Upper lobe of right lung (tissue), 1 donor: ENCODE measurements around the gene SPHKAP. TPM values are rescaled to one million over a fixed set of nuclear protein-coding genes. Genes with fewer than 3 reads are reported as not detected.
"Not testable (repeated sequence)": the region's sequence is repeated elsewhere in the genome, so short reads cannot be mapped to it uniquely, and the experiment has no call there.

Experiments
- ATAC-seq: fragments of 200-7000 bp; cut with Tn5 transposase; one replicate; pipeline ENCODE4 v1.9.1; 2020; ENCODE audit warnings: mild to moderate bottlenecking, moderate library complexity
- DNase-seq: peaks from one replicate; pipeline ENCODE4 v3.0.0-alpha.2; 2020
- H3K27ac ChIP-seq: fragments of 200-600 bp; one replicate; pipeline ENCODE4 v1.8.0; 2022
- H3K27me3 ChIP-seq: fragments of 200-600 bp; one replicate; pipeline ENCODE4 v1.8.0; 2022; ENCODE audit warnings: mild to moderate bottlenecking
- H3K36me3 ChIP-seq: fragments of 200-600 bp; one replicate; pipeline ENCODE4 v1.8.0; 2022
- H3K4me1 ChIP-seq: fragments of 200-600 bp; one replicate; pipeline ENCODE4 v1.8.0; 2022
- H3K4me3 ChIP-seq: fragments of 200-600 bp; one replicate; pipeline ENCODE4 v1.8.0; 2022; ENCODE audit warnings: mild to moderate bottlenecking
- H3K9me3 ChIP-seq: fragments of 200-600 bp; one replicate; pipeline ENCODE4 v1.8.0; 2022
- CTCF ChIP-seq: fragments of 200-600 bp; IDR thresholded peaks from one replicate; pipeline ENCODE4 v1.8.0; 2022; ENCODE audit warnings: antibody characterized with exemption
- intact Hi-C: fragments of 100-400 bp; cut with DNase I; formaldehyde crosslinking; loops from one replicate; pipeline ENCODE4 v1.11.0; 2022
- total RNA-seq: library from RNA; stranded (reverse); fragmentation: NEBNext Ultra II Directional; extraction: Animal tissue kit (Norgen Biotek cat#: 25700); gene quantifications from one replicate; pipeline ENCODE4 v1.2.1, GENCODE V29; 2021
- donor health status: DM: no; HTN: yes; CAD: no; lungs with severe emphysema.

SPHKAP gene
- total RNA-seq, 1 donor from 2014 or later, result 0.35 TPM

GRCh38 chr2:228079194-228079593 lies 102.3 kb downstream of the SPHKAP start:
- Histone ChIP-seq H3K27ac (no peak overlapping the region), H3K27me3 (no peaks in the 10 kb centered on the region), H3K4me3 (no peak overlapping the region), H3K36me3 (no peaks in the 10 kb centered on the region), H3K9me3 (no peaks in the 10 kb centered on the region), H3K4me1 (no peaks in the 10 kb centered on the region)
- no peak for DNase-seq
- ATAC-seq, result peak; percentile 34
- TF ChIP-seq CTCF, result no peak
- intact Hi-C loops, result no loop called here

- H3K9me3 ChIP-seq, H3K36me3 ChIP-seq, intact Hi-C loops, H3K27ac ChIP-seq, DNase-seq, H3K4me1 ChIP-seq, H3K27me3 ChIP-seq, ATAC-seq, H3K4me3 ChIP-seq: not testable (repeated sequence)
These were observed 104.8 kb downstream of the SPHKAP start for GRCh38 chr2:228076695-228077094.

- ATAC-seq (no peak), DNase-seq (no peak)
- Histone ChIP-seq H3K4me3 (no peak overlapping the region), H3K27me3 (no peaks in the 10 kb centered on the region), H3K36me3 (no peaks in the 10 kb centered on the region), H3K4me1 (no peaks in the 10 kb centered on the region), H3K27ac (no peak overlapping the region), H3K9me3 (no peaks in the 10 kb centered on the region)
- TF ChIP-seq CTCF, result no peak
- intact Hi-C loops, result no loop called here
These were observed 108.8 kb downstream of the SPHKAP start for GRCh38 chr2:228072669-228073068.

- intact Hi-C loops, result no loop called here
- ATAC-seq (no peak), DNase-seq (no peak)
- H3K27ac ChIP-seq, result no peak overlapping the region
- H3K4me3 ChIP-seq, result no peak overlapping the region
- H3K4me1 ChIP-seq, result no peaks in the 10 kb centered on the region
- no peak for TF ChIP-seq CTCF
- H3K9me3 ChIP-seq, result no peaks in the 10 kb centered on the region
- H3K36me3 ChIP-seq, result no peaks in the 10 kb centered on the region
- no peaks in the 10 kb centered on the region for H3K27me3 ChIP-seq
These were observed 114.2 kb downstream of the SPHKAP start for GRCh38 chr2:228067309-228067708.

- Histone ChIP-seq H3K36me3 (no peaks in the 10 kb centered on the region), H3K4me3 (no peak overlapping the region), H3K4me1 (no peaks in the 10 kb centered on the region), H3K27ac (no peak overlapping the region), H3K9me3 (no peaks in the 10 kb centered on the region), H3K27me3 (no peaks in the 10 kb centered on the region)
- no peak for DNase-seq
- intact Hi-C loops, result no loop called here
- TF ChIP-seq CTCF, result no peak
- ATAC-seq, result no peak
These were observed 115.2 kb downstream of the SPHKAP start for GRCh38 chr2:228066126-228066798.

GRCh38 chr2:228065686-228066085 lies 115.8 kb downstream of the SPHKAP start:
- intact Hi-C loops, result no loop called here
- Histone ChIP-seq H3K4me1 (no peaks in the 10 kb centered on the region), H3K27ac (no peak overlapping the region), H3K4me3 (no peak overlapping the region), H3K27me3 (no peaks in the 10 kb centered on the region), H3K9me3 (no peaks in the 10 kb centered on the region), H3K36me3 (no peaks in the 10 kb centered on the region)
- no peak for TF ChIP-seq CTCF
- ATAC-seq (no peak), DNase-seq (no peak)
